Smooth muscle cell (in vitro differentiated cells): ENCODE measurements around the gene TMEM175. TPM values are rescaled to one million over a fixed set of nuclear protein-coding genes. Genes with fewer than 3 reads are reported as not detected.

Experiments
- DNase-seq: peaks from one replicate; lab custom pipeline; 2025; ENCODE audit not compliant: unreplicated experiment; lab: John Stamatoyannopoulos, UW
- H2AFZ ChIP-seq: fragments of 200-600 bp; sonication (generic); 2 replicates; pipeline ENCODE4 v1.6.0; 2016; ENCODE audit warnings: antibody characterized with exemption, low read depth, mild to moderate bottlenecking
- H3F3A ChIP-seq: fragments of 200-600 bp; sonication (generic); 2 replicates; pipeline ENCODE4 v1.6.0; 2017; ENCODE audit warnings: antibody characterized with exemption, low read depth
- H3K27ac ChIP-seq: fragments of 200-600 bp; sonication (generic); 2 replicates; pipeline ENCODE4 v1.5.1; 2016; ENCODE audit warnings: low read depth, mild to moderate bottlenecking
- H3K27me3 ChIP-seq: fragments of 200-600 bp; sonication (generic); 2 replicates; pipeline ENCODE4 v1.6.1; 2016; ENCODE audit warnings: low read depth, mild to moderate bottlenecking
- H3K36me3 ChIP-seq: fragments of 200-600 bp; sonication (generic); 2 replicates; pipeline ENCODE4 v1.5.1; 2016; ENCODE audit warnings: low read depth
- H3K4me1 ChIP-seq: fragments of 200-600 bp; sonication (generic); 2 replicates; pipeline ENCODE4 v1.5.1; 2016; ENCODE audit warnings: low read depth
- H3K4me2 ChIP-seq: fragments of 200-600 bp; sonication (generic); 2 replicates; pipeline ENCODE4 v1.6.0; 2016; ENCODE audit warnings: mild to moderate bottlenecking
- H3K4me3 ChIP-seq: fragments of 200-600 bp; sonication (generic); 2 replicates; pipeline ENCODE4 v1.5.1; 2016; ENCODE audit warnings: mild to moderate bottlenecking
- H3K79me2 ChIP-seq: fragments of 200-600 bp; sonication (generic); 2 replicates; pipeline ENCODE4 v1.6.0; 2016; ENCODE audit warnings: low read depth, mild to moderate bottlenecking
- H3K9ac ChIP-seq: fragments of 200-600 bp; sonication (generic); 2 replicates; pipeline ENCODE4 v1.6.0; 2016; ENCODE audit warnings: low read depth
- H3K9me3 ChIP-seq: fragments of 200-600 bp; sonication (generic); replicated peaks from 2 replicates; pipeline ENCODE4 v1.5.1; 2016; ENCODE audit warnings: low read depth
- H4K20me1 ChIP-seq: fragments of 200-600 bp; sonication (generic); 2 replicates; pipeline ENCODE4 v1.6.0; 2016; ENCODE audit warnings: low read depth
- WGBS: methylation state at CpG from one replicate; pipeline ENCODE4 v1.1.7; 2016; ENCODE audit warnings: low lambda C conversion rate; 5-methylcytosine and 5-hydroxymethylcytosine counted together
- polyA plus RNA-seq: library from polyadenylated mRNA; unstranded; fragments of >200 nt; fragmentation: Nextera tagmentation; extraction: Ambion mirVana; gene quantifications from 2 replicates; pipeline ENCODE4 v1.2.1, GENCODE V29; 2016
- total RNA-seq: library from RNA; depleted of rRNA; stranded (reverse); fragments of >200 nt; gene quantifications from 2 replicates; pipeline ENCODE4 v1.2.3, GENCODE V29; 2014
- TF ChIP-seq, protein P1 (sequence below): fragments of 200-600 bp; sonication (generic); IDR thresholded peaks from 2 replicates; pipeline ENCODE4 v1.5.1; 2017; ENCODE audit warnings: borderline replicate concordance, mild to moderate bottlenecking, antibody characterized with exemption; ENCODE audit not compliant: insufficient read depth, poor library complexity, severe bottlenecking

Gene TMEM175
- total and polyA plus RNA-seq, 2 experiments from 2014 or later = 20.6 to 27.6 TPM

DNA sequence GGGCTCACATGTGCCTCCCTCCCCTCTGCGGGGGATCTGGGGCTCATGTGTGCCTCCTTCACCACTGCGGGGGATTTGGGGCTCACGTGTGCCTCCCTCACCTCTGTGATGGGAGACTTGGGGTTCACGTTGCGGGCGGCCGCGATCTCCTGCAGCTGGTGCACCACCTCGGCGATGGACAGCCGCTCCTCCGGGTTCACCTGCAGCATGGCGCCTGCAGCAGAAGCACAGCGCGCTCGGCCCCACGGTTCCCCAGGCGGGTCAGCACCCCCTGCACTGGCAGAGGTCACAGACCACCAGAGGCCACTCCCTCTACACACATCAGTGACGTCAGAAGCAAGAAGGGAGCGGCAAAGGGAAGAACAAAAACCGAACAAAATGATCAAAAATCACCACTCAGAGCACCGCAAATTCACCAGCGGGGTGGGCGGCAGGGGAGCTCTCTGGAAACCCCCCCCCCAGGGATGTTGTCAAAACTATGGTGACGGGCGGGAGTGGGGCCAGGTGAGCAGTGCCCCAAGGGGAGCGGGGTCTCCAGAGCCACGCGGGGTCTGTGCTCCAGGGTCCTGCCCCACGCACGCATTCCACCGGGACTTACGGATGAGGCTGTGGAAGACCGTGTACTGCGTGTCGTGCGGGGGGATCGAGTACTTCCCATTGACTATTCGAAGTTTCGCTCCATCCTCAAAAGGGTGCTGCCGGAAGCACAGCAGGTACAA, 38.8 kb upstream of the TMEM175 start:
- Histone ChIP-seq H3K79me2 (no peaks in the 10 kb centered on the region), H3K4me1 (no peaks in the 10 kb centered on the region), H4K20me1 (peaks cover 7% of the 10 kb centered on the region), H3K36me3 (no peaks in the 10 kb centered on the region), H3K9me3 (no peaks in the 10 kb centered on the region), H2AFZ (no peak overlapping the region), H3K9ac (no peak overlapping the region), H3K27me3 (no peaks in the 10 kb centered on the region), H3F3A (no peaks in the 10 kb centered on the region), H3K4me3 (no peak overlapping the region), H3K27ac (no peak overlapping the region), H3K4me2 (no peak overlapping the region)
- WGBS = 97% methylated on average over 40 of the region's 41 CpGs
- no peak for DNase-seq
- TF ChIP-seq, protein P1, sequence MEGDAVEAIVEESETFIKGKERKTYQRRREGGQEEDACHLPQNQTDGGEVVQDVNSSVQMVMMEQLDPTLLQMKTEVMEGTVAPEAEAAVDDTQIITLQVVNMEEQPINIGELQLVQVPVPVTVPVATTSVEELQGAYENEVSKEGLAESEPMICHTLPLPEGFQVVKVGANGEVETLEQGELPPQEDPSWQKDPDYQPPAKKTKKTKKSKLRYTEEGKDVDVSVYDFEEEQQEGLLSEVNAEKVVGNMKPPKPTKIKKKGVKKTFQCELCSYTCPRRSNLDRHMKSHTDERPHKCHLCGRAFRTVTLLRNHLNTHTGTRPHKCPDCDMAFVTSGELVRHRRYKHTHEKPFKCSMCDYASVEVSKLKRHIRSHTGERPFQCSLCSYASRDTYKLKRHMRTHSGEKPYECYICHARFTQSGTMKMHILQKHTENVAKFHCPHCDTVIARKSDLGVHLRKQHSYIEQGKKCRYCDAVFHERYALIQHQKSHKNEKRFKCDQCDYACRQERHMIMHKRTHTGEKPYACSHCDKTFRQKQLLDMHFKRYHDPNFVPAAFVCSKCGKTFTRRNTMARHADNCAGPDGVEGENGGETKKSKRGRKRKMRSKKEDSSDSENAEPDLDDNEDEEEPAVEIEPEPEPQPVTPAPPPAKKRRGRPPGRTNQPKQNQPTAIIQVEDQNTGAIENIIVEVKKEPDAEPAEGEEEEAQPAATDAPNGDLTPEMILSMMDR = no peak

DNA sequence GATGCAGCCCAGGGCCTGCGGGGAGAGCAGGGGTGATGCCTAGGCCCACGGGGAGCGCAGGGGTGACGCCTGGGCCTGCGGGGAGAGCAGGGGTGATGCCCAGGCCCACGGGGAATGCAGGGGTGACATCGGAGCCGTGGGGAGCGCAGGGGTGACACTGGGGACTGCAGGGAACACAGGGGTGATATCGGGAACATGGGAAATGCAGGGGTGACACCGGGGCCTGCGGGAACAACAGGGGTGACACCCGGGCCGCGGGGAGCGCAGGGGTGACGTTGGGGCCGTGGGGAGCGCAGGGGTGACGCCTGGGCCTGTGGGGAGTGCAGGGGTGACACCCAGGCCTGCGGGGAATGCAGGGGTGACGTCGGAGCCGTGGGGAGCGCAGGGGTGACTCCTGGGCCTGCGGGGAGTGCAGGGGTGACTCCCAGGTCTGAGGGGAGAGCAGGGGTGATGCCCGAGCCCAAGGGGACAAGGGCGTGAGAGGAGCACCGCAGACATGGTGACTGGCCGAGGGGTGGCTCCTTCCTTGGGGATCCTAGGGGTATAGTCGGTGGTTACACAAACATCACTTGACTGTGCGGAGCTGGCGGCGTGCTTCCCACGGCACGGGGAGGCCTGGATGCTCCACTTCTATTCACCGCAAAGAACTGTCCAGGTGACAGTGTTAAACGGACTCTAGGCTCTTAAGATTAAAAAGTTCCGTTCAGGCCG, 38.1 kb upstream of the TMEM175 start:
- Histone ChIP-seq H3K4me2 (no peak overlapping the region), H3K79me2 (no peaks in the 10 kb centered on the region), H3K36me3 (no peaks in the 10 kb centered on the region), H3K4me1 (no peaks in the 10 kb centered on the region), H3F3A (no peaks in the 10 kb centered on the region), H3K27ac (no peak overlapping the region), H3K9me3 (no peaks in the 10 kb centered on the region), H3K9ac (no peak overlapping the region), H2AFZ (no peak overlapping the region), H4K20me1 (peaks cover 15% of the 10 kb centered on the region), H3K27me3 (no peaks in the 10 kb centered on the region), H3K4me3 (no peak overlapping the region)
- 99% methylated on average over 27 of the region's 40 CpGs for WGBS
- TF ChIP-seq, protein P1 = no peak
- DNase-seq = no peak

DNA sequence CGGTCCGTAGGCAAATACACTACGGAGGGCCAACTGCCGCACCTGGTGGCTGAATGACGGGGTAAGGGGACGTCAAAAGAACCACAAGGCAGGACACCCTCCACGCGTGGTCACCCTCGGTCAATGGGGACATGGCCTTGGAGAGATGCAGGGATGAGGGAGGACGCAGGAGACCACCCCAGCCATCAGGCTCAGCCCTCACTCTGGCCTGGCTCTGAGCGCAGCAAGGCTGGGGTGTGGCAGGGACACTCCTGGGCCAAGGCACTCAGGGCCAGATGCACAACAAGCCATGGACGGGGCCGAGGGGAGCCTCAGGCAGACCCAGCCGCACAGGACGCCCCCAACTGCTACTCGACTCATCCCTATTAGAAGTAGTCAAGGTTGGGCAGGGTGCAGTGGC, 36.7 kb upstream of the TMEM175 start:
- H4K20me1 ChIP-seq = peaks cover 29% of the 10 kb centered on the region
- no peak for DNase-seq
- H3K4me2 ChIP-seq = no peak overlapping the region
- no peaks in the 10 kb centered on the region for H3K79me2 ChIP-seq
- no peaks in the 10 kb centered on the region for H3K36me3 ChIP-seq
- no peak overlapping the region for H3K9ac ChIP-seq
- no peaks in the 10 kb centered on the region for H3K4me1 ChIP-seq
- no peaks in the 10 kb centered on the region for H3K27me3 ChIP-seq
- H2AFZ ChIP-seq = no peak overlapping the region
- H3K27ac ChIP-seq = no peak overlapping the region
- no peaks in the 10 kb centered on the region for H3K9me3 ChIP-seq
- TF ChIP-seq, protein P1 = no peak
- H3F3A ChIP-seq = no peaks in the 10 kb centered on the region
- 97% methylated on average over 15 of the region's 16 CpGs for WGBS
- H3K4me3 ChIP-seq = no peak overlapping the region

DNA sequence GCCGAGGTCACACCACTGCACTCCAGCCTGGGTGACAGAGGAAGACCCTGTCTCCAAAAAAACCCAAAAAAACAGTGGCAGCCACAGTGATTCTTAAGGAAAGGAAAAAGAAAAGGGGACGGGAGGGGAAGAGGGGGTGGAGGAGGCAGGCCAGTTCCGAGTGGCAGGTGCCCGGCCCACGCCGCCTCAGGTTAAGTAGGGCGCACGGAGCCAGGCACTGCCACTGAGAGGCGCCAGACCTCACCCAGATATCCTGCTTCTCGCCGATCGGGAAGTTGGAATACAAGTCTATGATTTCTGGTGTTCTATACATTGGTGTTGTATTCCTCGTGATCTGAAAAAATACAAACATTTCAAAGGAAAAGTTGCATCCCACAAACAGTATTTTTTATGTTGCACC, 36.0 kb upstream of the TMEM175 start:
- Histone ChIP-seq H3F3A (no peaks in the 10 kb centered on the region), H3K27me3 (no peaks in the 10 kb centered on the region), H3K4me3 (no peak overlapping the region), H3K9me3 (no peaks in the 10 kb centered on the region), H3K36me3 (no peaks in the 10 kb centered on the region), H2AFZ (no peak overlapping the region), H3K4me2 (no peak overlapping the region), H3K9ac (no peak overlapping the region), H4K20me1 (peaks cover 34% of the 10 kb centered on the region), H3K79me2 (no peaks in the 10 kb centered on the region), H3K4me1 (no peaks in the 10 kb centered on the region), H3K27ac (no peak overlapping the region)
- DNase-seq = no peak
- 95% methylated on average over 13 of the region's 13 CpGs for WGBS
- TF ChIP-seq, protein P1 = no peak
